HG03159 (cell line): ENCODE data around the gene SYMPK.

Source experiments
- ATAC-seq: cut with Tn5 transposase; IDR thresholded peaks from one replicate; pipeline ENCODE4 v1.9.1; 2021; ENCODE audit warnings: mild to moderate bottlenecking, moderate library complexity; ENCODE audit not compliant: unreplicated experiment

SYMPK gene

GRCh38 chr19:45782820-45783785, 79.8 kb downstream of the SYMPK start:
- no peak for ATAC-seq

GRCh38 chr19:45782162-45782691, 80.7 kb downstream of the SYMPK start, which contains the start of gene DMPK:
DMPK (minus strand) TSS chr19:45782490; CDS start chr19:45782352, 138 bp downstream.
- no peak for ATAC-seq

- no peak for ATAC-seq
These were observed 81.5 kb downstream of the SYMPK start for GRCh38 chr19:45781214-45782161.

GRCh38 chr19:45780448-45781213, 82.3 kb downstream of the SYMPK start:
- ATAC-seq, result no peak

GRCh38 chr19:45780146-45780447, 82.8 kb downstream of the SYMPK start:
- no peak for ATAC-seq

- ATAC-seq, result peak; percentile 78
These were observed 83.5 kb downstream of the SYMPK start for GRCh38 chr19:45779231-45780145.

- no peak for ATAC-seq
These were observed 84.8 kb downstream of the SYMPK start for GRCh38 chr19:45778010-45778661.

GRCh38 chr19:45777395-45777961, 85.5 kb downstream of the SYMPK start:
- no peak for ATAC-seq

GRCh38 chr19:45774765-45775164, 88.2 kb downstream of the SYMPK start:
- ATAC-seq, result no peak

- no peak for ATAC-seq
These were observed 89.6 kb downstream of the SYMPK start for GRCh38 chr19:45773384-45773783.

- no peak for ATAC-seq
These were observed 90.0 kb downstream of the SYMPK start for GRCh38 chr19:45772912-45773311.

- no peak for ATAC-seq
These were observed 90.7 kb downstream of the SYMPK start for GRCh38 chr19:45772130-45772840.

GRCh38 chr19:45771311-45771933, 91.5 kb downstream of the SYMPK start:
- ATAC-seq, result no peak

GRCh38 chr19:45770192-45771101, 92.5 kb downstream of the SYMPK start:
- ATAC-seq, result peak; percentile 52

GRCh38 chr19:45769821-45770191, 93.1 kb downstream of the SYMPK start:
- ATAC-seq, result no peak

GRCh38 chr19:45768984-45769782, 93.8 kb downstream of the SYMPK start, which contains the start of gene SIX5:
SIX5 (minus strand) TSS chr19:45769252; CDS start chr19:45768844, 408 bp downstream.
- peak; percentile 54 for ATAC-seq
